Esophagus squamous epithelium (tissue), 5 donors: ENCODE results near the gene ATL1. TPM values are rescaled to one million over a fixed set of nuclear protein-coding genes. Genes with fewer than 3 reads are reported as not detected.
A peak's percentile ranks its signal among the peaks of the same experiment; 100 is the strongest.
"Not testable (repeated sequence)": the region's sequence is repeated elsewhere in the genome, so short reads cannot be mapped to it uniquely, and the experiment has no call there.

Experiments
- DNase-seq: peaks from one replicate; lab custom pipeline; 2025; lab: John Stamatoyannopoulos, UW
- H3K27ac ChIP-seq, 4 donors: fragments of 200-600 bp; sonication (generic); one replicate each; pipeline ENCODE4 v1.5.1; 2016 to 2019; ENCODE audit warnings: mild to moderate bottlenecking in 1 of 4
- H3K27me3 ChIP-seq, 4 donors: fragments of 200-600 bp; sonication (generic); 1 replicate in 3 of 4; 2 replicates in 1 of 4; pipeline versions ENCODE4 v1.5.1 to v1.6.0; 2017 to 2021; ENCODE audit warnings: antibody characterized with exemption in 1 of 4
- H3K36me3 ChIP-seq, 3 donors: fragments of 200-600 bp; sonication (generic); one replicate each; pipeline ENCODE4 v1.5.1; 2016 to 2019
- H3K4me1 ChIP-seq, 3 donors: fragments of 200-600 bp; sonication (generic); one replicate each; pipeline ENCODE4 v1.5.1; 2017 to 2019
- H3K4me3 ChIP-seq, 4 donors: fragments of 200-600 bp; sonication (generic); 1 replicate in 3 of 4; 2 replicates in 1 of 4; pipeline ENCODE4 v1.5.1; 2016 to 2019; ENCODE audit warnings: mild to moderate bottlenecking in 2 of 4, moderate library complexity in 1 of 4
- H3K9me3 ChIP-seq, 3 donors: fragments of 200-600 bp; sonication (generic); one replicate each; pipeline ENCODE4 v1.5.1; 2016 to 2019
- POLR2A ChIP-seq, 4 donors: fragments of 450-650 bp; IDR thresholded peaks; one replicate each; pipeline ENCODE4 v1.6.1; 2017; ENCODE audit warnings: antibody characterized with exemption in 4 of 4, mild to moderate bottlenecking in 4 of 4, moderate library complexity in 3 of 4
- WGBS, 2 donors: methylation state at CpG; one replicate each; pipeline ENCODE4 v1.1.5; 2018; 5-methylcytosine and 5-hydroxymethylcytosine counted together
- intact Hi-C: fragments of 100-400 bp; cut with DNase I; formaldehyde crosslinking; loops from one replicate; pipeline ENCODE4 v1.15.0; 2022
- total RNA-seq, 4 donors: library from RNA; depleted of rRNA; stranded (reverse); fragments of >200 nt; gene quantifications; one replicate each; pipeline ENCODE4 v1.1.0, GENCODE V29; 2016
- TF ChIP-seq, protein P1 (sequence below), 6 experiments: fragments of 450-650 bp in 4 of 6; fragments of 200-600 bp in 2 of 6; sonication (generic) in 2 of 6; IDR thresholded peaks; one replicate each; pipeline ENCODE4 v1.5.1; 2016 to 2019; ENCODE audit warnings: antibody characterized with exemption in 6 of 6, mild to moderate bottlenecking in 4 of 6, moderate library complexity in 4 of 6
- donor health status: DM: yes; HTN: yes; CAD: no.

The ATL1 gene
- total RNA-seq, 4 donors from 2014 or later, result 3.3 to 7.3 (median 6.0) TPM

DNA sequence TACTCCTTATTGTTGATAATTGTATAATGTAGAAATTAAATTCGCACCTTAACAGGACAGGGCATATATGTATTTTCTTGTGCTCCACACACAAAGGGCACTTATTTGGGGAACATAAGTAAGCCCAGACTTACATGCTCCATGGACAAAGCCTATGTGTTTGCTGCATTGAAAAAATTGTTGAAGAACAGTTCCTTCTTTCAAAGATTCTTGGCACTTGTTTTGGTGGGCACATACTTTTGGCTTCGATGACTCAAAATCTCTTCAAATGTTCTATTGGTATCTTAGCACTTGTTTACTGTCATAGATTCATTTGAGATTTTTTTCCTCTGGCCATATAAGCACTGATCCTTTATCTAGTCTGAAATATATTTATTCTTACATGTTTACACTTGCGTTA lies 26.1 kb upstream of the ATL1 start:
- H3K36me3 ChIP-seq, result no peaks in the 10 kb centered on the region
- peak overlapping the region in 2 of 4 donors; percentile 78 to 91 for H3K4me3 ChIP-seq
- peaks cover 10 to 48% (median 21%) of the 10 kb centered on the region in 3 donors for H3K4me1 ChIP-seq
- no peaks in the 10 kb centered on the region for H3K27me3 ChIP-seq
- peak overlapping the region in 3 of 4 donors; percentile 96 to 98 (median 97) for H3K27ac ChIP-seq
- intact Hi-C loops, result loop anchor here (5.0 kb wide), 1 partner anchor 212 kb away; no protein-coding TSS in a partner anchor
- 72 to 81% methylated on average over 3 of the region's 3 CpGs for WGBS, 2 donors
- no peaks in the 10 kb centered on the region for H3K9me3 ChIP-seq
- DNase-seq, result no peak
- TF ChIP-seq, protein P1, sequence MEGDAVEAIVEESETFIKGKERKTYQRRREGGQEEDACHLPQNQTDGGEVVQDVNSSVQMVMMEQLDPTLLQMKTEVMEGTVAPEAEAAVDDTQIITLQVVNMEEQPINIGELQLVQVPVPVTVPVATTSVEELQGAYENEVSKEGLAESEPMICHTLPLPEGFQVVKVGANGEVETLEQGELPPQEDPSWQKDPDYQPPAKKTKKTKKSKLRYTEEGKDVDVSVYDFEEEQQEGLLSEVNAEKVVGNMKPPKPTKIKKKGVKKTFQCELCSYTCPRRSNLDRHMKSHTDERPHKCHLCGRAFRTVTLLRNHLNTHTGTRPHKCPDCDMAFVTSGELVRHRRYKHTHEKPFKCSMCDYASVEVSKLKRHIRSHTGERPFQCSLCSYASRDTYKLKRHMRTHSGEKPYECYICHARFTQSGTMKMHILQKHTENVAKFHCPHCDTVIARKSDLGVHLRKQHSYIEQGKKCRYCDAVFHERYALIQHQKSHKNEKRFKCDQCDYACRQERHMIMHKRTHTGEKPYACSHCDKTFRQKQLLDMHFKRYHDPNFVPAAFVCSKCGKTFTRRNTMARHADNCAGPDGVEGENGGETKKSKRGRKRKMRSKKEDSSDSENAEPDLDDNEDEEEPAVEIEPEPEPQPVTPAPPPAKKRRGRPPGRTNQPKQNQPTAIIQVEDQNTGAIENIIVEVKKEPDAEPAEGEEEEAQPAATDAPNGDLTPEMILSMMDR (IDR thresholded peaks at IDR 0.05), result no peak

DNA sequence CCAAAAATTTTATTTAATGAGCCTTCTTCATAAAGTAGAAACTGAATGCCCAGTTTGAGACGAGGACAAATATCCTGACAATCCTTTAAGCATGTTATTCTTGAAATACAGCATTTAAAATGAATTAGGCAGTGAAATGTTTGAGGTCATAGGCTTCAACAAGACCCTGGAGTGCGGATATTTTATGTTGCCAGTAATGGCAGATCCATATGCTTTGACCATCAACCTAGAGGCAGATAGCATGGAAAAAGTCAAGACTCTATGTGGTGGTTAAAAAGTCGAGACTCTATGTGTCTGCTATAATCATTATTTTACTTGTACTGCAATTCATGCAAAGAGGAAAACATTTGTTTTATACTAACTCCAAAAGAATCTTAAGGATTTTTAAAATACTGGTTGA lies 25.5 kb upstream of the ATL1 start:
- Histone ChIP-seq H3K27me3 (no peaks in the 10 kb centered on the region), H3K36me3 (no peaks in the 10 kb centered on the region), H3K4me1 (peaks cover 10 to 42% (median 21%) of the 10 kb centered on the region in 3 donors), H3K9me3 (no peaks in the 10 kb centered on the region), H3K27ac (no peak overlapping the region), H3K4me3 (no peak overlapping the region)
- TF ChIP-seq POLR2A (IDR thresholded peaks at IDR 0.05), result no peak
- TF ChIP-seq, protein P1 (IDR thresholded peaks at IDR 0.05), result no peak
- 78 to 83% methylated on average over 3 of the region's 3 CpGs for WGBS, 2 donors
- no peak for DNase-seq
- intact Hi-C loops, result loop anchor here (5.0 kb wide), 1 partner anchor 212 kb away; no protein-coding TSS in a partner anchor

DNA sequence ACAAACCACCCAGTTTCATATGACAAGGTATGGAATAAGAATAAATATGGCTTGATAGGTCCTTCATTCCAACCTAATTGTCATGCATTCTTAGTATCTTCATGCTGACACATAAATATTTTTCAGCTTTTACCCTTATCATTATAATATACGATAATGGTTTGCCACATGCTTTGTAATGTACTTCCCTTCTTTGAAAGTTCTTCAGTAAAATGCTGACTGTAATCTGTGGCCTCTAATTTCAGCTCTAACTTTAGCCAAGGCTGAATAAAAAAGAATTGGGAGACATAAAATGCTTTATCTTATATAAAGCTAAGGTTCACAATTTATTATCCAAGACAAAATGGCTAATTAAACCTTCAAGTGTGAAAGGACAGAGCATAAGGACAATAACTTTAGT lies 24.9 kb upstream of the ATL1 start:
- no peak for DNase-seq
- H3K36me3 ChIP-seq, result no peaks in the 10 kb centered on the region
- H3K27ac ChIP-seq, result no peak overlapping the region
- H3K4me3 ChIP-seq, result no peak overlapping the region
- no peaks in the 10 kb centered on the region for H3K27me3 ChIP-seq
- no peak for TF ChIP-seq POLR2A (IDR thresholded peaks at IDR 0.05)
- TF ChIP-seq, protein P1 (IDR thresholded peaks at IDR 0.05), result no peak
- peaks cover 10 to 36% (median 16%) of the 10 kb centered on the region in 3 donors for H3K4me1 ChIP-seq
- intact Hi-C loops, result loop anchor here (5.0 kb wide), 1 partner anchor 213 kb away; no protein-coding TSS in a partner anchor
- WGBS, 2 donors, result 71 to 79% methylated on average over 1 of the region's 1 CpG
- no peaks in the 10 kb centered on the region for H3K9me3 ChIP-seq

DNA sequence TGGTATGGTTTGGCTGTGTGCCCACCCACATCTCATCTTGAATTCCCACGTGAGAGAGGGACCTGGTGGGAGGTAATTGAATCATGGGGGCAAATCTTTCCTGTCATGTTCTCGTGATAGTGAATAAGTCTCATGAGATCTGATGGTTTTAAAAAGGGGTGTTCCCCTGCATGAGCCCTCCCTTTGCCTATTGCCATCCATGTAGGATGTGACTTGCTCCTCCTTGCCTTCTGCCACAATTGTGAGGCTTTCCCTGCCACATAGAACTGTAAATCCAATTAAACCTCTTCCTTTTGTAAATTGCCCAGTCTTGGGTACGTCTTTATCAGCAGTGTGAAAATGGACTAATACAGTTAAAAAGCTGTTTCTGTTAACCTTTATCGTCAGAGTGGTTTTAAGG lies 21.9 kb upstream of the ATL1 start:
- H3K4me3 ChIP-seq, intact Hi-C loops: not testable (repeated sequence)

DNA sequence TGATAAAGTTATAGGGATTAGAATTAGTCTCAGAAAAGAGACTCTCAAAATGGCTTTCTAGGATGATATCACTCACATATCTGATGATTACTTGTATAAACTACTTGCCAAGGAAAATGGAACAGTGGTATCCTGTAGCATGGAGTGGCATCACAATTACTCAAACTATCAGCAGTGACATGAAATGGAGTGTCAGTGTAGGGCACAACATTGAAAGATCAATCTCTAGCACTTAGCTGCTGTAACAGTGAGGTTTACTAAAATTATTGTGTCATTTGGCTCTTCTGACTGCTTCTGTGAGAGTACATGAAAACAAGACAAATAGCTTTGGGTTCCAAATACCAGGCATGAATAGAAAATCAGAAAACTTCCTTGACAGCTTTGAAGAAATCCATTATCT lies 20.9 kb upstream of the ATL1 start:
- TF ChIP-seq POLR2A (IDR thresholded peaks at IDR 0.05), result no peak
- TF ChIP-seq, protein P1 (IDR thresholded peaks at IDR 0.05), result no peak
- H3K4me1 ChIP-seq, result peaks cover 0 to 14% (median 0%) of the 10 kb centered on the region in 3 donors
- H3K9me3 ChIP-seq, result no peaks in the 10 kb centered on the region
- H3K27ac ChIP-seq, result no peak overlapping the region
- no peaks in the 10 kb centered on the region for H3K27me3 ChIP-seq
- H3K4me3 ChIP-seq, result no peak overlapping the region
- no peaks in the 10 kb centered on the region for H3K36me3 ChIP-seq
- intact Hi-C loops, result no loop called here
- no peak for DNase-seq

More for the DNA sequence above, 21.9 kb upstream of the ATL1 start:
- peaks cover 0 to 21% (median 5%) of the 10 kb centered on the region in 3 donors for H3K4me1 ChIP-seq
- H3K9me3 ChIP-seq, DNase-seq, H3K27me3 ChIP-seq, H3K36me3 ChIP-seq, H3K27ac ChIP-seq: not testable (repeated sequence)
- 53 to 60% methylated on average over 4 of the region's 4 CpGs for WGBS, 2 donors

DNA sequence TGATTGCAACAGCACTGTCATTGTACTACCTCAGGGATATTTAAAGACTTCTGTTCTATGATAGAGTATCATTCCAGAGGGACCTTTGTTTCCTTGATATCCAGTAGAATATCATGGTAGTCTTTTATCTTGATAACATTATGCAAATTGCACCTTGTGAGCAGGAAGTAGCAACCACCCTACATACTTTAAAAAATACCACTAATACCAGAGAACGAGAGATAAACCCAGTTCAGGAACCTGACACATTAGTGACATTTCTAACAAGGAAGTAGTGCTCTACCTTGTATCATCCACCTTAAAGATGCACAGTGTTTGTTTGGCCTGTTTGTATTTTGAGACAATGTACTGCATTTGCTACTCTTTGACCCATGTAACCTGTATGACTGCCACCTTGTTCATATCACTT lies 18.8 kb upstream of the ATL1 start:
- DNase-seq, result no peak
- H3K36me3 ChIP-seq, result no peaks in the 10 kb centered on the region
- peaks cover 0 to 21% (median 0%) of the 10 kb centered on the region in 3 donors for H3K4me1 ChIP-seq
- 46 to 53% methylated on average over 1 of the region's 1 CpG for WGBS, 2 donors
- H3K27me3 ChIP-seq, result no peaks in the 10 kb centered on the region
- H3K4me3 ChIP-seq, result no peak overlapping the region
- intact Hi-C loops, result loop anchor here (5.0 kb wide), 1 partner anchor 231 kb away; no protein-coding TSS in a partner anchor
- H3K9me3 ChIP-seq, result no peaks in the 10 kb centered on the region
- no peak overlapping the region for H3K27ac ChIP-seq
- TF ChIP-seq, protein P1 (IDR thresholded peaks at IDR 0.05), result no peak
- TF ChIP-seq POLR2A (IDR thresholded peaks at IDR 0.05), result no peak
